Anterior cingulate cortex (tissue), 58 donors: ENCODE measurements around the gene RPAIN.
"Not testable (repeated sequence)": the region's sequence is repeated elsewhere in the genome, so short reads cannot be mapped to it uniquely, and the experiment has no call there.

Experiments
- DNase-seq, 58 donors: peaks; one replicate each; lab custom pipeline; 2025; lab: John Stamatoyannopoulos, UW

Gene RPAIN

GRCh38 chr17:5425826-5426225 lies 5.8 kb downstream of the RPAIN start:
- DNase-seq, result no peak

- DNase-seq, result no peak
Measured at GRCh38 chr17:5429191-5429887, 9.4 kb downstream of the RPAIN start.

- DNase-seq, result no peak
Measured at GRCh38 chr17:5430413-5430999, 10.5 kb downstream of the RPAIN start.

- not testable (repeated sequence) for DNase-seq
Measured at GRCh38 chr17:5431234-5431633, 11.3 kb downstream of the RPAIN start.

- no peak for DNase-seq
Measured at GRCh38 chr17:5431949-5432556, 12.1 kb downstream of the RPAIN start.

GRCh38 chr17:5434984-5435383 lies 15.0 kb downstream of the RPAIN start:
- DNase-seq, result peak in 5 of 58 donors; percentile 3 to 35 (median 5)

GRCh38 chr17:5435781-5436315 lies 15.9 kb downstream of the RPAIN start:
- DNase-seq, result peak in 21 of 58 donors; percentile 3 to 49 (median 15)

- DNase-seq, result no peak
Measured at GRCh38 chr17:5437721-5438317, 17.8 kb downstream of the RPAIN start.

GRCh38 chr17:5438716-5439445 lies 18.9 kb downstream of the RPAIN start, which contains the start of gene C1QBP:
C1QBP (minus strand) TSS chr17:5439155; CDS start chr17:5439073, 82 bp downstream.
- peak in 57 of 58 donors; percentile 34 to 93 (median 85) for DNase-seq

- DNase-seq, result no peak
Measured at GRCh38 chr17:5439446-5439764, 19.4 kb downstream of the RPAIN start.

- no peak for DNase-seq
Measured at GRCh38 chr17:5443728-5444127, 23.7 kb downstream of the RPAIN start.

GRCh38 chr17:5444209-5444608 lies 24.2 kb downstream of the RPAIN start:
- DNase-seq, result no peak

GRCh38 chr17:5446786-5447185 lies 26.8 kb downstream of the RPAIN start:
- DNase-seq, result peak in 56 of 58 donors; percentile 2 to 90 (median 64)

GRCh38 chr17:5464717-5465507 lies 44.9 kb downstream of the RPAIN start:
- no peak for DNase-seq

GRCh38 chr17:5466295-5466694 lies 46.3 kb downstream of the RPAIN start:
- DNase-seq, result no peak

GRCh38 chr17:5467416-5467815 lies 47.4 kb downstream of the RPAIN start:
- DNase-seq, result no peak

GRCh38 chr17:5468075-5468473 lies 48.1 kb downstream of the RPAIN start:
- DNase-seq, result peak in 1 of 58 donors; percentile 24

- no peak for DNase-seq
Measured at GRCh38 chr17:5472511-5472910, 52.5 kb downstream of the RPAIN start.

GRCh38 chr17:5473906-5474305 lies 53.9 kb downstream of the RPAIN start:
- DNase-seq, result no peak

- no peak for DNase-seq
Measured at GRCh38 chr17:5478992-5479391, 59.0 kb downstream of the RPAIN start.
